GM20431 (cell line): ENCODE measurements around the gene TBC1D3I.
"Not testable (repeated sequence)": the region's sequence is repeated elsewhere in the genome, so short reads cannot be mapped to it uniquely, and the experiment has no call there.

ENCODE experiments used
- in situ Hi-C: fragments of 300-500 bp; cut with MseI, MboI; formaldehyde crosslinking; loops from one replicate; pipeline ENCODE4 v1.15.0; 2020; ENCODE audit warnings: low sequenced_read_pairs; ENCODE audit not compliant: unreplicated experiment

TBC1D3I gene

DNA sequence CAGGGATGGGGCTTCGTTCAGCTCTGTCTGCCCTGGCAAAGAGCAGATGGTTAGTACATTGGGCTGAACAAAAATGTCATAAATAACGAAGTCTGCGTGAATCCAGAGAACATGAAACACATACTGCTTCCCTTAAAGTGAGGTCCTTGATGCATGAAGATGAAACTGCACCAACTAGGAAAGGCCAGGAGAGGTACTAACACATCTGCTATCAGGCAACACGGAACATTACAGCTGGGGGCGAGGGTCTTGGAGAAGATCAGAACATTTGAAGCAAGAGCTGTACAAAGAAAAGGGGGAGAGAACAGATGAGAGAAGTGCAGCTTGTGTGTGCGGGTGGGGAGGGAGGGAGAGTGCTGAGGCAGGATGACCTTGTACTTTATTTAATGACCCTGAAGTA is 57.0 kb downstream of the TBC1D3I start:
- in situ Hi-C loops, result not testable (repeated sequence)

GRCh38 chr17:36206486-36206821 is 57.9 kb downstream of the TBC1D3I start:
- in situ Hi-C loops, result not testable (repeated sequence)

- in situ Hi-C loops, result no loop called here
These were observed 58.5 kb downstream of the TBC1D3I start for GRCh38 chr17:36205637-36206485.

DNA sequence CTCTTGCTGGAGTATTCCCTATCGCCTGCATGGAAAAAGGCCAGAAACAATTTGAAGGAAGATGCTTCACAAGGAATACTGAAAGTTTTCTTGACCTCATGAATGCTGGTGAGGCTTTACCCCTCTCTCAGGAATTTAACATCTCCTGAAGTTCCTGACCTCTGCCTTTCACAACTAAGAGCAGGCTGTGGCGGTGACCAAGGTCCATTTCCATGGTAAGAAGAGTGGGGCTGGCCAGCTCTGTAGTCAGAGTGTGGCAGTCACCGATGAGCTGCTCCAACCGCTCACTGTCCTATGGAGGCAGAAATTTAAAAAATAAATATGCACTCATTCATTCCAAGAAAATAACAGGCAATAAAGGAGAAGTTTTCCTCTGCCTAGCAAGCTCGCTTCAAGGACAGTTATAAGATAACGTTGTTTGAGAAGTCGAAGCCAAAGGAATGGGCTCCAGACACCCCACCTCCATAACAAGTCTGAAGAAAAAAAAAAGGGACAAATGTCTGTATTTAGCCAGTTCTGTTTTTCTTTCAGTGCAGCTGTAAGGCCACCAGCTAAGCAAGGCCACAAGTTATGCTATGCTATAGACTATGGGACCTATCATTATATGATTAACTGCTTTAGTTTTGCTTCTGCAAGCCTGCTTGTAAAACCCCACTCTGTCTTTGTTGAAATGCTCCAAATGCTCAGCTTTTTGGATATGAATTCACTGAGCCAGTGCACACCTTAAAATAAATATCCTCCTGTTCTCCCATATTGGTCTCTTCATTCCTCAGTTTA is 59.5 kb downstream of the TBC1D3I start:
- in situ Hi-C loops, result no loop called here
